OCI-LY7 (cell line): Measurements from ENCODE around the gene DYNC1I1.

Experiments
- CTCF ChIP-seq: fragments of 200-600 bp; sonication (generic); conservative IDR thresholded peaks from 2 replicates; pipeline ENCODE4 v1.5.1; 2014; ENCODE audit warnings: mild to moderate bottlenecking, antibody characterized with exemption, low read length, moderate library complexity, mixed read lengths
- EZH2phosphoT487 ChIP-seq: fragments of 200-600 bp; sonication (generic); IDR thresholded peaks from 2 replicates; pipeline ENCODE4 v1.6.1; 2018; ENCODE audit warnings: low read depth, borderline replicate concordance, mild to moderate bottlenecking, mixed run types, antibody characterized with exemption, low read length, moderate library complexity, mixed read lengths

- TF ChIP-seq CTCF = no peak
- no peak for TF ChIP-seq EZH2phosphoT487
Observed at GRCh38 chr7:95865716-95866371, 93.5 kb downstream of the DYNC1I1 start.
